HEK293 (cell line): ENCODE measurements around the gene STRADA.

Experiments
- CTCF ChIA-PET: fragments of 350-600 bp; formaldehyde crosslinking; extraction: SDS; loops from one replicate; lab custom pipeline; 2021; ENCODE audit warnings: antibody characterized with exemption; lab: Yijun Ruan, JAX
- POLR2A ChIA-PET: fragments of 300-600 bp; formaldehyde crosslinking; extraction: SDS; loops from one replicate; lab custom pipeline; 2020; ENCODE audit warnings: antibody characterized with exemption, inconsistent platforms; lab: Yijun Ruan, JAX
- H3K27ac ChIP-seq: fragments of 200-500 bp; sonication (Bioruptor generic); 2 replicates; pipeline ENCODE4 v1.5.1; 2014; ENCODE audit warnings: low read depth, low read length, control low read depth, inconsistent platforms; ENCODE audit errors: extremely low read depth
- H3K36me3 ChIP-seq, 2 experiments: fragments of 200-500 bp in 1 of 2; sonication (Bioruptor generic) in 1 of 2; 1 replicate in 1 of 2; 2 replicates in 1 of 2; pipeline ENCODE4 v1.5.1; 2014 to 2017; ENCODE audit warnings: inconsistent platforms in 2 of 2, low read length in 2 of 2; ENCODE audit not compliant: control insufficient read depth in 2 of 2, insufficient read depth in 1 of 2
- H3K4me1 ChIP-seq: fragments of 200-500 bp; sonication (Bioruptor generic); 2 replicates; pipeline ENCODE4 v1.5.1; 2014; ENCODE audit warnings: mild to moderate bottlenecking, low read length, inconsistent platforms; ENCODE audit not compliant: control insufficient read depth, insufficient read depth
- H3K4me3 ChIP-seq: 2 replicates; pipeline ENCODE4 v1.5.1; 2011; ENCODE audit warnings: low read depth, mild to moderate bottlenecking, control low read depth, low read length, moderate library complexity
- H3K9me3 ChIP-seq: fragments of 200-500 bp; sonication (Bioruptor generic); 2 replicates; pipeline ENCODE4 v1.5.1; 2014; ENCODE audit warnings: low read depth, low read length, inconsistent platforms; ENCODE audit not compliant: control insufficient read depth, insufficient read depth
- EGR2 ChIP-seq: fragments of 450-650 bp; formaldehyde crosslinking; IDR thresholded peaks from 2 replicates; pipeline ENCODE4 v1.5.1; 2016; ENCODE audit warnings: low read depth, missing biosample characterization, missing genetic modification characterization
- FEZF1 ChIP-seq: fragments of 450-650 bp; formaldehyde crosslinking; IDR thresholded peaks from 2 replicates; pipeline ENCODE4 v1.5.1; 2016; ENCODE audit warnings: missing biosample characterization, missing genetic modification characterization
- HOXC10 ChIP-seq: sonication (generic); formaldehyde crosslinking; IDR thresholded peaks from 2 replicates; pipeline ENCODE4 v1.8.1; 2023; ENCODE audit warnings: mild to moderate bottlenecking, missing genetic modification reagents
- KLF1 ChIP-seq: fragments of 450-650 bp; formaldehyde crosslinking; IDR thresholded peaks from 2 replicates; pipeline ENCODE4 v1.5.1; 2016; ENCODE audit warnings: missing biosample characterization, missing genetic modification characterization
- KLF10 ChIP-seq: fragments of 450-650 bp; IDR thresholded peaks from 2 replicates; pipeline ENCODE4 v1.5.1; 2018; ENCODE audit warnings: missing biosample characterization, mild to moderate bottlenecking, missing genetic modification characterization
- YY2 ChIP-seq: fragments of 450-650 bp; formaldehyde crosslinking; IDR thresholded peaks from 2 replicates; pipeline ENCODE4 v1.5.1; 2016; ENCODE audit warnings: missing biosample characterization, missing genetic modification characterization
- ZBTB21 ChIP-seq: fragments of 450-650 bp; formaldehyde crosslinking; IDR thresholded peaks from 2 replicates; pipeline ENCODE4 v1.5.1; 2017; ENCODE audit warnings: missing biosample characterization, missing genetic modification characterization
- ZFHX2 ChIP-seq: fragments of 450-650 bp; formaldehyde crosslinking; conservative IDR thresholded peaks from 2 replicates; pipeline ENCODE4 v1.5.1; 2016; ENCODE audit warnings: missing biosample characterization, missing genetic modification characterization
- ZFP41 ChIP-seq: fragments of 450-650 bp; formaldehyde crosslinking; IDR thresholded peaks from 2 replicates; pipeline ENCODE4 v1.5.1; 2016; ENCODE audit warnings: missing biosample characterization, missing genetic modification characterization, borderline replicate concordance
- ZNF114 ChIP-seq: fragments of 450-650 bp; formaldehyde crosslinking; IDR thresholded peaks from 2 replicates; pipeline ENCODE4 v1.5.0; 2017; ENCODE audit warnings: missing biosample characterization, missing genetic modification characterization
- ZNF121 ChIP-seq: fragments of 450-650 bp; formaldehyde crosslinking; IDR thresholded peaks from 2 replicates; pipeline ENCODE4 v1.5.1; 2016; ENCODE audit warnings: missing biosample characterization, missing genetic modification characterization
- ZNF140 ChIP-seq: fragments of 450-650 bp; formaldehyde crosslinking; IDR thresholded peaks from 2 replicates; pipeline ENCODE4 v1.5.1; 2016; ENCODE audit warnings: missing biosample characterization, missing genetic modification characterization
- ZNF248 ChIP-seq: fragments of 450-650 bp; formaldehyde crosslinking; IDR thresholded peaks from 2 replicates; pipeline ENCODE4 v1.5.1; 2017; ENCODE audit warnings: missing biosample characterization, missing genetic modification characterization
- ZNF266 ChIP-seq: fragments of 450-650 bp; formaldehyde crosslinking; IDR thresholded peaks from 2 replicates; pipeline ENCODE4 v1.5.1; 2016; ENCODE audit warnings: missing biosample characterization, missing genetic modification characterization, low read depth
- ZNF302 ChIP-seq: fragments of 450-650 bp; formaldehyde crosslinking; IDR thresholded peaks from 2 replicates; pipeline ENCODE4 v1.5.1; 2016; ENCODE audit warnings: missing biosample characterization, missing genetic modification characterization, low read depth
- ZNF324 ChIP-seq: fragments of 450-650 bp; formaldehyde crosslinking; IDR thresholded peaks from 2 replicates; pipeline ENCODE4 v1.5.1; 2016; ENCODE audit warnings: missing biosample characterization, missing genetic modification characterization
- ZNF501 ChIP-seq: fragments of 450-650 bp; formaldehyde crosslinking; IDR thresholded peaks from 2 replicates; pipeline ENCODE4 v1.5.1; 2016; ENCODE audit warnings: missing biosample characterization, missing genetic modification characterization
- ZNF561 ChIP-seq: fragments of 450-650 bp; IDR thresholded peaks from 2 replicates; pipeline ENCODE4 v1.5.1; 2018; ENCODE audit warnings: missing biosample characterization, missing genetic modification characterization, borderline replicate concordance
- ZNF600 ChIP-seq: fragments of 450-650 bp; formaldehyde crosslinking; IDR thresholded peaks from 2 replicates; pipeline ENCODE4 v1.5.1; 2016; ENCODE audit warnings: missing biosample characterization, missing genetic modification characterization
- ZNF610 ChIP-seq: fragments of 450-650 bp; formaldehyde crosslinking; IDR thresholded peaks from 2 replicates; pipeline ENCODE4 v1.5.1; 2016; ENCODE audit warnings: missing biosample characterization, missing genetic modification characterization, borderline replicate concordance
- ZNF747 ChIP-seq: fragments of 450-650 bp; formaldehyde crosslinking; IDR thresholded peaks from 2 replicates; pipeline ENCODE4 v1.5.1; 2016; ENCODE audit warnings: missing biosample characterization, missing genetic modification characterization
- TF ChIP-seq, protein P1 (sequence below): fragments of 450-650 bp; formaldehyde crosslinking; IDR thresholded peaks from 2 replicates; pipeline ENCODE4 v1.5.1; 2016; ENCODE audit warnings: missing biosample characterization, missing genetic modification characterization, low read depth
- TF ChIP-seq, protein P2 (sequence below): fragments of 450-650 bp; formaldehyde crosslinking; IDR thresholded peaks from 2 replicates; pipeline ENCODE4 v1.5.1; 2016; ENCODE audit warnings: missing biosample characterization, missing genetic modification characterization
- TF ChIP-seq, protein P3 (sequence below): fragments of 450-650 bp; formaldehyde crosslinking; IDR thresholded peaks from 2 replicates; pipeline ENCODE4 v1.5.1; 2016; ENCODE audit warnings: missing biosample characterization, missing genetic modification characterization, borderline replicate concordance

Gene STRADA

DNA sequence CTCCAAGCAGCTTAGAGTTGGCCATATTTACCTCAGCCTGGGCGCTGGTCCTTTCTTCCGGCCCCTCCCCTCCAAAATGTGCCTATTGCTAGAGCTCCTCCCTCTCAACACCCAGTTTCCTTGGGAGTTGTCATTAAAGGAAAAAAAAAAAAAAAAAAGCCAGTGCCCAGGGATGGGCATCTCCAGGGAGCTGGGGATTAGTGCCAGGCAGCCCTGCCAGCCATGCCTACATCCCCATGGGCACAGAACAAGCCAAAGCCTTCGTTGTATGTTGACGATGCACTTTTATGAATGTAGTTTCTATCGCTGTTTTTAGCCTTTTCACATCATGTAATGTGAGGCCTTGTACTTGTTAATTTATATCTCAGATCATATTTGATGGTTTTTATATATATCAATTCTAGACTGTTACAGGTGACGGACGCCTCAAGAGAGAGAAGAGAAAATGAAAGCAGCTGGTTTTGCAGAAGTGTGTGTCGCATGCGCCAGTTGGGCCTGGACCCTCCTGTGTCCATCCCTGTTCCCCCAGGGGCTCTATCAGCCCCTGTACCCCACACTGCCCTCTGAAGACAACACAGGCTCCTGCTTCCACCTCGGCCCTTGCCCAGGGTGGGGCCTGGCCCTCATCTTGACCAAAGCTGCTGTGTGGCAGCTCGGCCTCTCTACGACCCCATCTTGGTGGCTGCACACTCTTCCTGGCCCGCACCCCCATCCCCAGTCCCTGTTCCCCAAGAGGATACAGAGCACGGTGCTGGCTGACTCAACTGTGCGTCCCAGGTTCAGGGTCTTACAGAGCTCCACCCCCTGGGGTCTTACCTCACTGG, 46.4 kb downstream of the STRADA start:
- Histone ChIP-seq H3K27ac (0 out of 2 replicates have a peak overlapping the region, but pooled peaks have one; percentile 17), H3K4me3 (no peak overlapping the region), H3K4me1 (peaks cover 3% of the 10 kb centered on the region; the same call in 1 of the 2 replicates), H3K36me3 (peaks cover 3 to 72% of the 10 kb centered on the region in 2 experiments; a peak in 2 of 3 replicates), H3K9me3 (no peaks in the 10 kb centered on the region)
- ChIA-PET CTCF (interaction anchor here (0.6 to 3.7 kb wide), 10 partner anchors 10 to 281 kb away, joined by 3 to 27 read pairs (median 3); partner anchors contain the start of gene MAP3K3), POLR2A (interaction anchor here (0.7 to 2.0 kb wide), 9 partner anchors 10 to 148 kb away, joined by 3 to 10 read pairs (median 4); partner anchors contain the start of genes CCDC47, FTSJ3, MAP3K3 and PSMC5)
- TF ChIP-seq KLF1 (0 out of 2 replicates have a peak, but pooled peaks have one; percentile 3), ZNF747 (tag by site-specific recombination) (no peak)

DNA sequence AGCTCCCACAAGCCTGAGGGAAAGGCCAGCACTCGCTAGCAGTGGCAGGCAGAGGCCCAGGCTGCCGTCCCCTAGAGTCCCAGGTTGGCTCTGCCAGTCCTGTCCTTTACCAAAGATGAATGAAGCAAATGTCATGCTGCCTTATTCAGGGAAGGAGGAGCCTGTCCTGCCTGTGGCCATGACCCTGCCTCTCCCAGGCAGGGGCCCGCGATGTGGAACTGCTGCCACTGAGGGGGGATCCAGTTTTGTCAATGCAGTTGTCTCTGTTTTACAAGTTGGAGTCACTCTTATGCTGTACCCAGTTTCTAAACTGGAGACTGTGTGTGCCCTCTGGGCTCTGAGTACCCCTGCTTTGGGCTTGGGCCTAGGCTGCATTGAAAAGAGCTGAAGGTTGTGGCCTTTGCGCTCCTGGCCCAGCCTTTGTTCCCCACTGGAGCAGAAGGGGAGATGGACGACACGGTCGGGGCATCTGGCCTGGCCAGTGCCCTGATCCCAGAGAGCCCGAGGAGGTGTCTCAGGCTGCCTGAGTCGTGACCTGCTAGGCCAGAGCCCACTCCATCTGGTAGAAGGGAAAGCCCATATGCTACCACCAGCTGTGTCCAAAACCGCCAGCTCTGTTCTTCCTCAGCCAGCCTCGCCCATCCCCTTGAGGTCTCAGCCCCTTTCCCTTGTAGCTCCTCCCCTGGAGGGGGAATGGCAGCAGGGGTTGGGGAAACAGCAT, 47.2 kb downstream of the STRADA start:
- no peak overlapping the region for H3K27ac ChIP-seq
- H3K4me1 ChIP-seq = peaks cover 3% of the 10 kb centered on the region; the same call in 1 of the 2 replicates
- POLR2A ChIA-PET = interaction anchor here (0.7 to 1.4 kb wide), 7 partner anchors 9 to 149 kb away, joined by 3 to 10 read pairs (median 6); partner anchors contain the start of genes CCDC47 and MAP3K3
- H3K9me3 ChIP-seq = no peaks in the 10 kb centered on the region
- CTCF ChIA-PET = interaction anchor here (0.6 to 1.5 kb wide), 6 partner anchors 14 to 280 kb away, joined by 3 to 6 read pairs (median 3); no protein-coding TSS in a partner anchor
- no peak overlapping the region for H3K4me3 ChIP-seq
- peaks cover 3 to 80% of the 10 kb centered on the region in 2 experiments; a peak in 2 of 3 replicates for H3K36me3 ChIP-seq
- no peak for TF ChIP-seq ZNF561 (tag by site-specific recombination)
- no peak for TF ChIP-seq FEZF1 (tag by site-specific recombination)
- no peak for TF ChIP-seq ZFP41 (tag by site-specific recombination)
- TF ChIP-seq ZNF610 (tag by site-specific recombination) = no peak
- TF ChIP-seq YY2 (tag by site-specific recombination) = no peak
- TF ChIP-seq ZNF302 (tag by site-specific recombination) = no peak
- 0 out of 2 replicates have a peak, but pooled peaks have one; percentile 14 for TF ChIP-seq ZNF600 (tag by site-specific recombination)
- TF ChIP-seq, protein P1, sequence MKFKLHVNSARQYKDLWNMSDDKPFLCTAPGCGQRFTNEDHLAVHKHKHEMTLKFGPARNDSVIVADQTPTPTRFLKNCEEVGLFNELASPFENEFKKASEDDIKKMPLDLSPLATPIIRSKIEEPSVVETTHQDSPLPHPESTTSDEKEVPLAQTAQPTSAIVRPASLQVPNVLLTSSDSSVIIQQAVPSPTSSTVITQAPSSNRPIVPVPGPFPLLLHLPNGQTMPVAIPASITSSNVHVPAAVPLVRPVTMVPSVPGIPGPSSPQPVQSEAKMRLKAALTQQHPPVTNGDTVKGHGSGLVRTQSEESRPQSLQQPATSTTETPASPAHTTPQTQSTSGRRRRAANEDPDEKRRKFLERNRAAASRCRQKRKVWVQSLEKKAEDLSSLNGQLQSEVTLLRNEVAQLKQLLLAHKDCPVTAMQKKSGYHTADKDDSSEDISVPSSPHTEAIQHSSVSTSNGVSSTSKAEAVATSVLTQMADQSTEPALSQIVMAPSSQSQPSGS = no peak
- no peak for TF ChIP-seq ZFHX2
- TF ChIP-seq, protein P2, sequence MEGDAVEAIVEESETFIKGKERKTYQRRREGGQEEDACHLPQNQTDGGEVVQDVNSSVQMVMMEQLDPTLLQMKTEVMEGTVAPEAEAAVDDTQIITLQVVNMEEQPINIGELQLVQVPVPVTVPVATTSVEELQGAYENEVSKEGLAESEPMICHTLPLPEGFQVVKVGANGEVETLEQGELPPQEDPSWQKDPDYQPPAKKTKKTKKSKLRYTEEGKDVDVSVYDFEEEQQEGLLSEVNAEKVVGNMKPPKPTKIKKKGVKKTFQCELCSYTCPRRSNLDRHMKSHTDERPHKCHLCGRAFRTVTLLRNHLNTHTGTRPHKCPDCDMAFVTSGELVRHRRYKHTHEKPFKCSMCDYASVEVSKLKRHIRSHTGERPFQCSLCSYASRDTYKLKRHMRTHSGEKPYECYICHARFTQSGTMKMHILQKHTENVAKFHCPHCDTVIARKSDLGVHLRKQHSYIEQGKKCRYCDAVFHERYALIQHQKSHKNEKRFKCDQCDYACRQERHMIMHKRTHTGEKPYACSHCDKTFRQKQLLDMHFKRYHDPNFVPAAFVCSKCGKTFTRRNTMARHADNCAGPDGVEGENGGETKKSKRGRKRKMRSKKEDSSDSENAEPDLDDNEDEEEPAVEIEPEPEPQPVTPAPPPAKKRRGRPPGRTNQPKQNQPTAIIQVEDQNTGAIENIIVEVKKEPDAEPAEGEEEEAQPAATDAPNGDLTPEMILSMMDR = no peak
- no peak for TF ChIP-seq ZNF140
- TF ChIP-seq EGR2 (tag by site-specific recombination) = no peak
- no peak for TF ChIP-seq ZBTB21
- TF ChIP-seq ZNF324 (tag by site-specific recombination) = no peak
- no peak for TF ChIP-seq ZNF114 (tag by site-specific recombination)
- TF ChIP-seq ZNF501 (tag by site-specific recombination) = no peak
- no peak for TF ChIP-seq ZNF121 (tag by site-specific recombination)
- TF ChIP-seq ZNF248 (tag by site-specific recombination) = no peak
- no peak for TF ChIP-seq ZNF266 (tag by site-specific recombination)
- TF ChIP-seq, protein P3, sequence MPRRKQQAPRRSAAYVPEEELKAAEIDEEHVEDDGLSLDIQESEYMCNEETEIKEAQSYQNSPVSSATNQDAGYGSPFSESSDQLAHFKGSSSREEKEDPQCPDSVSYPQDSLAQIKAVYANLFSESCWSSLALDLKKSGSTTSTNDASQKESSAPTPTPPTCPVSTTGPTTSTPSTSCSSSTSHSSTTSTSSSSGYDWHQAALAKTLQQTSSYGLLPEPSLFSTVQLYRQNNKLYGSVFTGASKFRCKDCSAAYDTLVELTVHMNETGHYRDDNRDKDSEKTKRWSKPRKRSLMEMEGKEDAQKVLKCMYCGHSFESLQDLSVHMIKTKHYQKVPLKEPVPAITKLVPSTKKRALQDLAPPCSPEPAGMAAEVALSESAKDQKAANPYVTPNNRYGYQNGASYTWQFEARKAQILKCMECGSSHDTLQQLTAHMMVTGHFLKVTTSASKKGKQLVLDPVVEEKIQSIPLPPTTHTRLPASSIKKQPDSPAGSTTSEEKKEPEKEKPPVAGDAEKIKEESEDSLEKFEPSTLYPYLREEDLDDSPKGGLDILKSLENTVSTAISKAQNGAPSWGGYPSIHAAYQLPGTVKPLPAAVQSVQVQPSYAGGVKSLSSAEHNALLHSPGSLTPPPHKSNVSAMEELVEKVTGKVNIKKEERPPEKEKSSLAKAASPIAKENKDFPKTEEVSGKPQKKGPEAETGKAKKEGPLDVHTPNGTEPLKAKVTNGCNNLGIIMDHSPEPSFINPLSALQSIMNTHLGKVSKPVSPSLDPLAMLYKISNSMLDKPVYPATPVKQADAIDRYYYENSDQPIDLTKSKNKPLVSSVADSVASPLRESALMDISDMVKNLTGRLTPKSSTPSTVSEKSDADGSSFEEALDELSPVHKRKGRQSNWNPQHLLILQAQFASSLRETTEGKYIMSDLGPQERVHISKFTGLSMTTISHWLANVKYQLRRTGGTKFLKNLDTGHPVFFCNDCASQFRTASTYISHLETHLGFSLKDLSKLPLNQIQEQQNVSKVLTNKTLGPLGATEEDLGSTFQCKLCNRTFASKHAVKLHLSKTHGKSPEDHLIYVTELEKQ = no peak
- TF ChIP-seq HOXC10 (CRISPR knock-in tag) = no peak
- no peak for TF ChIP-seq KLF10 (tag by site-specific recombination)
